ENCODE results near the gene FXYD3.

FXYD3 gene

DNA sequence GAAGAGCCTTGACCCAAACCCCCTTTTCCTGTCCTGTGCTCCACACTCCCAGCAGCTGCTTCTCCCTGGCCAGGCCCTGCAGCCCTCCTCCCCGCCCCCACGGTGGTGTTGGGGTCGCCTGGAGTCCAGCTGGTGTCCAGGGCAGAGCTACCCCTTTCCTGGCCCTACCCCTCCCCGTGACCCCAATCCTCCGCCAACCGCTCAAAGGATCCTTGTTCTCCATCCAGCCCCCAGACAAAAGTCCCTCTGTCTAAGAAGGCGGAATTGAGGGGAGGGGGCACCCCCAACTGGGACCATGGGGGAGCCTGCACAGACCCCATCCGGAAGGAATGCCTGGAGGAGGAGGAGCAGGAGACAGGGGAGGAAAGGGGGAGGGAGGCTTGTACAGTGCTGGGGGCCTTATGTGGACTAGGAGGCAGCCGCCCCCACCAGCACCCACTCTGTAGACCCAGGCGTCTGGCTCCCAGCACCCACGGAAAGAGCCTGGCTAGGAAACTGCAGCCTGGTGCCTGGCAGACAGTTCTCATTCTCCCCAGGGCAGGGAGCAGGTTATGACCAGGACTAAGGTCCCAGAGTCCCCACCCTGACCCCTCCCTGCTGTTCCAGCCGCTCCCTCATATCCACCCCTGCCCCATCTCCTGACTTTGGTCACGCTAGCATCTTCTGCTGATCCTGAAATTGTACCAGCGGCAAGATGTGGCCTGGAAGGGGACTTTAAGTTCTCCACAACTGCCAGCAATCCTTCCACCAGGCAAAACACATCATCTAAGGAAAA lies at the start of gene FXYD3:
Gene FXYD3, plus strand, starts transcription at position 647 of the 775 bp plus-strand sequence. CDS start 3,554 bp downstream, outside the sequence.
- DNase-seq = no peak

- DNase-seq = no peak
Measured at GRCh38 chr19:35066121-35066520, 49.5 kb upstream of the FXYD3 start.

DNA sequence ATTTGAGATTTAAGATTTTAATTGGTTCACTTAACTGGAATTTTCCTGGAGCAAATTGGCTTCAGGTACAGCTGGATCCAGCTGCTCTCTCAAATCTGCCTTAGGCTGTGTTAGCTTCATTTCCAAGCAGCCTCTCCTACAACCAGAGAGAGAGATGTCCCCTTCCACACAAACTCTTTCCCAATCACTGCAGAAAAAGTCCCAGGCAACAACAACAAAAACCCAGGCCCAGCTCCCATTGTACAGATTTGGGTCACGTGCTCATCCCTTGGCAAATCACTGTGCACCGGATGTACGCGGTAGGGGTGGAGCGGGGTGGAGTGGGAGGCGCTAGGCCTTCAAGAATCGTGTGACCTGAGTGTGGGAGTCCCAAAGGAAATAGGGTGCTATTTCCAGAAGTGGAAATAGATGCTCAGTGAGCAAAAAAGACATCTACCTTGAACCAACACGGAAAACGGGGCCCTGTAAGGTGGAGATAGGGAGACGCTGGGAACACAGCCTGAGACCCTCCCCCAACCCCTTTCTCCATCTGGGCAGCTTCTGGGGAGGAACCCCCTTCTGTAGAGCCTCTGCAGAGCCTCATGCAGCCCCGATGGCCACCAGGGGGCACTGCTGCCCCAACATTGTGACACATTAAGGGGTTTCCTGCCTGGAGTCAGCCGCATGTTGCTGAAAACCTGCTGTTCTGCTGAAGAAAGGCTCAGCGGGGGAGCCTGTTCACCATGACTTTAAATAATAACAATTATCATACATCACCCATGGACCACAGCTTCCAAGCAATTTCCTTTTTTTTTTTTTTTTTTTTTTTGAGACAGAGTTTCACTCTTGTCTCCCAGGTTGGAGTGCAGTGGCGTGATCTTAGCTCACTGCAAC lies 48.7 kb upstream of the FXYD3 start:
- no peak for DNase-seq

DNA sequence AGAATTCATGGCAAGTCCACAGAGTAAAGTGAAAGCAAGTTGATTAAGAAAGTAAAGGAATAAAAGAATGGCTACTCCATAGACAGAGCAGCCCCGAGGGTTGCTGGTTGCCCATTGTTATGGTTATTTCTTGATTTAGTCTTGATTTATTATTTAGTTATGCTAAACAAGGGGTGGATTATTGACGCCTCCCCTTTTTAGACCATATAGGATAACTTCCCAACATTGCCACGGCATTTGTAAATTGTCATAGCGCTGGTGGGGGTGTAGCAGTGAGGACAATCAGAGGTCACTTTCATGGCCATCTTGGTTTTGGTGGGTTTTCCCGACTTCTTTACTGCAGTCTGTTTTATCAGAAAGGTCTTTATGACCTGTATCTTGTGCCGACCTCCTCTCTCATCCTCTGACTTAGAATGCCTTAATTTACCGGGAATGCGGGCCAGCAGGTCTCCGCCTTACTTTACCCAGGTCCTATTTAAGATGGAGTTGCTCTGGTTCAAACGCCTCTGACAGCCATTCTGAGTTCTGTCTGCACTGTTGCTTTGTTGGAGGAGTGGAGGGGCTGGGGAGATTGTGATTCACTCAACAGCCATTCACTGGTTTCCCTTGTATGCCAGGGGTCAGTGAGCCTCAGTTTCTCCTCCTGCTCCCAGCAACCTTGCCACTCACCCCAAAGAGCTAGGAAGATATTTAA lies 46.5 kb upstream of the FXYD3 start:
- no peak for DNase-seq

DNA sequence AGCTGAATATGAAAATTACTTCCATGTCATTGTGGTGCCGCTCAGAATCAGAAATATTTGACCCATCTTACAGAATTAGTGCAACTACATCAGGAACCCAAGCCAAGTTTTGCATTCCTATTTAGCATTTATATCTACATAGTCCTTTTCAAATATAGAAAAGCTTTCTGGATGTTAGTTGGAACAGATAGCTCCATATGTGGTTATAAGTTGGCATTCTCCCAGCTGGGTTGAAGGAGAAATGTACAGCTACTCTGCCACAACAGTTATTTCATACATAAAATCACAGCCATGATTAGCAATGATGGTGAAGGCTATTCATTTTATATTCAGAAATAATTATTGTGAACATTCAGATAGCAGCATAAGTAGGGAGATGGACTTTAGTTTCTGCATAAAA lies 45.9 kb upstream of the FXYD3 start:
- DNase-seq = no peak

GRCh38 chr19:35070471-35070870 lies 45.2 kb upstream of the FXYD3 start:
- DNase-seq = no peak

DNA sequence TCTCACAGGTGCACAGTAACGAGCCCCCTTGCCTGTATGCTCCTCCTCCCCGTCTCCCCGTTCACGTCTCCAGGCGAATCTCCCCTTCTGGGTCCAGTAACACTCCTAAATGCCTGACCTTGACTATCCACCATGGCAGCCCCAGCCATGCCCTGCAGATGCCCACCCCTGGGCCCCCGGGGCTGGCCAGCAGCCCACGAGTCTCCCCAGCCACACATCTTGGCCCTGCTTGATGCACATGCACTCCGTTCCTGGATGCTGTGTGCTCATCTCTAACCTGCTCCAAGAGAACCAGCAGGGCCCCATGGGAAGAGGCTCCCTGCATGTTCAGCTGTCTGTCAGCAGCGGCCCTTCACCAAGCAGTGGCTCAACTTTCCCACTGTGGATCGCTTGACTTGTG lies 42.1 kb upstream of the FXYD3 start:
- DNase-seq = no peak

GRCh38 chr19:35073941-35074340 lies 41.7 kb upstream of the FXYD3 start:
- no peak for DNase-seq

- no peak for DNase-seq
Measured at GRCh38 chr19:35074426-35075201, 41.0 kb upstream of the FXYD3 start.

GRCh38 chr19:35075202-35076025 lies 40.2 kb upstream of the FXYD3 start:
- no peak for DNase-seq

DNA sequence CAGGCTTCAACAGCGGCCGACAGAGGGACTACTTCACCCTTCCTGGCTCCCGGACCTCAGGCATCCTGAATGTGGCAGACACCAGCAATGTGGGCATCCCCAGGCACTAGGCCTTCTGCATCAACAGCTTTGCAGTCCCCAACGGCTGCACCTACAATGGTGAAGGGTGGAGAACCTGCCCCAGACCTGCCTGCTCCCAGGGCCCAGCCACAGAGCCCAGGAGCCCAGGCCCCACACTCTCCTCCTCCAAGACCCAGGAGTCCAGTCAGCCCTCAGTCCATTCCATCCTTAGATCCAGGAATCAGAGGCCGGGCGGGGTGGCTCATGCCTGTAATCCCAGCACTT lies 39.6 kb upstream of the FXYD3 start:
- no peak for DNase-seq

DNA sequence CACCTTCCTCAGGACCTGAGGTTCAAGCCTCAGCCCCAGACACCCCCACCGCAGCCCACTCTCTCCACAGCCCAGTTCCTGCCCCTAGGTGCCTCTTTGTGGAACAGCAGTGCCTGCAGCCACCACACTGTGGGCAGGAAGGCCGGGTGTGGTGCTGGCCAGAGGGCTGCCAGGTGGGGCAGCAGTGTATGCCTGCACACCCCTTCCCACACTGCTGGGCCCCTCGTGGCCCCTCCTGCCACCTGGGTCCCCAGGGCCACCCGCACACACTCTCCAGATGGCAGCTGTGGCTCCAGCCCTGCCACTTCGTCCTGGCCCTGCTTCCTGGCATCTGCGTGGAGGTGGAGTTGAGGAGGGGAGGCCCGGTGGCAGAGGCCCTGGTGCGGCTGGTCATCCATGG lies 39.0 kb upstream of the FXYD3 start:
- no peak for DNase-seq

- DNase-seq = no peak
Measured at GRCh38 chr19:35077411-35078223, 38.0 kb upstream of the FXYD3 start.

- DNase-seq = no peak
Measured at GRCh38 chr19:35079826-35080225, 35.8 kb upstream of the FXYD3 start.

- no peak for DNase-seq
Measured at GRCh38 chr19:35080613-35081170, 34.9 kb upstream of the FXYD3 start.

DNA sequence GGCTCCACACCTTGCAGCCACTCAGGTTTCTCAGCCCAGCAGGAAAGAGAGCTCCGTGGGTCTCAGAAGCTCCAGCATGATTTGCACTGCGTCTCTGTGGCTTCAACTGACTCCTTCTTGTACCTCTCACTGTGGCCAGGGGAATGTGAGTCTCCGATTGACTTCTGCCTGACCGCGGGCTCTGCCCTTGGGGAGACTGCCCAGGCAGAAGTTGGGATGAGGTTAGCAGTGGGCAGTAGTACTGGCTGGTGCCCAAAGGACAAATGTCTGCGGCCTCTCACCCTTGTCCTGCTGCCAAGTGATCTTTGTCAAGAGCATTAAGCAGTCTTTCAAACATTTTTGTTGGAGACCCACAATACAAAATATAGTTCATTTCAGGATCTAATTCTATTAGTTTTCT lies 34.4 kb upstream of the FXYD3 start:
- no peak for DNase-seq

DNA sequence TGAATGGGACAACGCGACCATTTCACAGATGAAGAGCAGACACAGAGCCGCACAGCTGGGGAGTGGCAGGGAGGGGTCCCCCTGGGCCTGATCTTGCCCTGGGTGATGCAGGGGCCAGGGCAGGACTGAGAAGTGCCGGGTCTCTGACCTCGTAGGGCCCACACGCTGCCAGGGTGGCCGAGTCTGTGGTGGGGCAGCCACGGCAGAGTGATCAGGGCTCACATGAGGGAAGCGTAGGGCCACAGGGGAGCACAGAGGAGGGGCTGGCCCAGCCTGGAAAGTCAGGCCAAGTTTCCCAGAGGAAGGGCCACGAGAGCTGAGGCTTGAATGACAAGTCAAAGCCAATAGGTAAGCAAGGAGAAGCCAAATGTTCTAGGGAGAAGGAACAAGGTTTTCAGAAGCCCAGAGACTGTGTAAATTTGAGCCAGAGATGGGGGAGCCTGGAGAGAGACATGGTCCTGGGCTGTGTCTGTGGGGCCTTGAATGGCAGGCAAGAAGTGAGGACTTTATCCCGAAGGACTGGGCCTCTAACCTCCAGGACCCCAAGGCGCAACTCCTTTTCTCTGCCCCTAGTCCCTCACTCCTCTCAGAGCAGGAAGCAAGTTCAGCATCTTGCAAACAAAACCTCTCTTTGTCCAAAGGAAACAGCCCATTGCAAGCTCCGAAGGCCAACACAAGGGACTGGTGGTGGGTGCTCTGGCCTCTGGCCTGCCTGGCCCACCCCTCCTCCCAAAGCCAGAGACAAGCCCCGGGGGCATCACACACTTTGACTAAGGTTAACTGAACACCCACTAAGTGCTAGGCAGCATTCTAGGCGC lies 31.7 kb upstream of the FXYD3 start:
- no peak for DNase-seq

- DNase-seq = no peak
Measured at GRCh38 chr19:35084509-35084762, 31.2 kb upstream of the FXYD3 start.

- DNase-seq = no peak
Measured at GRCh38 chr19:35085947-35086346, 29.7 kb upstream of the FXYD3 start.

DNA sequence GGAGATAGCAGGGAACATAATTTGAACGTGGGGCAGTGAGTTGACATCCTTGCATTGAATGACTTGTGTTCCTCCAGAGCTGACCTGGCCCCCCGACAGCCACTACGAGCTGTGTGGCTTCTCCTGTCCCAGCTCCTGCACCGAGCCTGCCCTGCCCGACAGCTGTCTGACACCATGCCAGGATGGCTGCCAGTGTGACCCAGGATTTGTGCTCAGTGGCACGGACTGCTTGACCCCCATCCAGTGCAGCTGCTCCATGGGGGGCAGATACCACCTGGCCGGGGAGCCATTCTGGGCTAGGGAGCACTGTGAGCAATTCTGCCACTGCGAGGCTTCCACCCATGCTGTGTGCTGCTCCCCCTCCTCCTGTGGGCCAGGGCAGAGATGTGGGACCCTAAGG lies 29.2 kb upstream of the FXYD3 start:
- DNase-seq = no peak

Data from NCI-H510A treated with DMSO at 0.1 percent for 48 hours (cell line).